HL-60 (cell line): ENCODE results near the gene FRAT1.

Source experiments
- DNase-seq, 2 experiments: peaks; one replicate each; pipeline ENCODE4 v3.0.0-alpha.2; 2010 to 2020; ENCODE audit warnings: low read depth in 1 of 2, low spot score in 1 of 2
- H3K27ac ChIP-seq: fragments of 250-450 bp; sonication (Bioruptor Pico); replicated peaks from 2 replicates; pipeline ENCODE4 v1.5.1; 2020; ENCODE audit warnings: mild to moderate bottlenecking, moderate library complexity
- H3K27me3 ChIP-seq: fragments of 250-450 bp; sonication (Bioruptor Pico); 2 replicates; pipeline ENCODE4 v1.5.1; 2021; ENCODE audit warnings: mild to moderate bottlenecking, moderate library complexity; ENCODE audit not compliant: insufficient read depth, poor library complexity, severe bottlenecking
- H3K4me3 ChIP-seq: replicated peaks from 2 replicates; pipeline ENCODE4 v1.5.1; 2011; ENCODE audit warnings: mild to moderate bottlenecking, control low read depth, low read length; ENCODE audit not compliant: insufficient read depth
- CTCF ChIP-seq: IDR thresholded peaks from one replicate; pipeline ENCODE4 v1.5.1; 2011; ENCODE audit warnings: low read length, control low read depth, inconsistent platforms; ENCODE audit not compliant: insufficient read depth
- GABPA ChIP-seq: IDR thresholded peaks from 2 replicates; pipeline ENCODE4 v1.6.1; 2012; ENCODE audit warnings: low read depth
- POLR2AphosphoS5 ChIP-seq: IDR thresholded peaks from 2 replicates; pipeline ENCODE4 v1.6.1; 2012; ENCODE audit warnings: low read depth
- SPI1 ChIP-seq: IDR thresholded peaks from 2 replicates; pipeline ENCODE4 v1.6.1; 2012; ENCODE audit warnings: low read depth, mild to moderate bottlenecking, borderline replicate concordance
- TF ChIP-seq, protein P1 (sequence below): IDR thresholded peaks from 2 replicates; pipeline ENCODE4 v1.6.1; 2012; ENCODE audit warnings: low read depth; ENCODE audit not compliant: insufficient replicate concordance

The FRAT1 gene

GRCh38 chr10:97291357-97292096 is 27.5 kb upstream of the FRAT1 start:
- Histone ChIP-seq H3K27ac (peak overlapping the region; percentile 95), H3K27me3 (no peaks in the 10 kb centered on the region), H3K4me3 (peak overlapping the region; percentile 71)
- peak in 1 of 2 experiments; percentile 16 for DNase-seq
- TF ChIP-seq, protein P1, sequence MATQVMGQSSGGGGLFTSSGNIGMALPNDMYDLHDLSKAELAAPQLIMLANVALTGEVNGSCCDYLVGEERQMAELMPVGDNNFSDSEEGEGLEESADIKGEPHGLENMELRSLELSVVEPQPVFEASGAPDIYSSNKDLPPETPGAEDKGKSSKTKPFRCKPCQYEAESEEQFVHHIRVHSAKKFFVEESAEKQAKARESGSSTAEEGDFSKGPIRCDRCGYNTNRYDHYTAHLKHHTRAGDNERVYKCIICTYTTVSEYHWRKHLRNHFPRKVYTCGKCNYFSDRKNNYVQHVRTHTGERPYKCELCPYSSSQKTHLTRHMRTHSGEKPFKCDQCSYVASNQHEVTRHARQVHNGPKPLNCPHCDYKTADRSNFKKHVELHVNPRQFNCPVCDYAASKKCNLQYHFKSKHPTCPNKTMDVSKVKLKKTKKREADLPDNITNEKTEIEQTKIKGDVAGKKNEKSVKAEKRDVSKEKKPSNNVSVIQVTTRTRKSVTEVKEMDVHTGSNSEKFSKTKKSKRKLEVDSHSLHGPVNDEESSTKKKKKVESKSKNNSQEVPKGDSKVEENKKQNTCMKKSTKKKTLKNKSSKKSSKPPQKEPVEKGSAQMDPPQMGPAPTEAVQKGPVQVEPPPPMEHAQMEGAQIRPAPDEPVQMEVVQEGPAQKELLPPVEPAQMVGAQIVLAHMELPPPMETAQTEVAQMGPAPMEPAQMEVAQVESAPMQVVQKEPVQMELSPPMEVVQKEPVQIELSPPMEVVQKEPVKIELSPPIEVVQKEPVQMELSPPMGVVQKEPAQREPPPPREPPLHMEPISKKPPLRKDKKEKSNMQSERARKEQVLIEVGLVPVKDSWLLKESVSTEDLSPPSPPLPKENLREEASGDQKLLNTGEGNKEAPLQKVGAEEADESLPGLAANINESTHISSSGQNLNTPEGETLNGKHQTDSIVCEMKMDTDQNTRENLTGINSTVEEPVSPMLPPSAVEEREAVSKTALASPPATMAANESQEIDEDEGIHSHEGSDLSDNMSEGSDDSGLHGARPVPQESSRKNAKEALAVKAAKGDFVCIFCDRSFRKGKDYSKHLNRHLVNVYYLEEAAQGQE: no peak
- no peak for TF ChIP-seq GABPA
- no peak for TF ChIP-seq CTCF
- no peak for TF ChIP-seq SPI1
- TF ChIP-seq POLR2AphosphoS5: no peak

DNA sequence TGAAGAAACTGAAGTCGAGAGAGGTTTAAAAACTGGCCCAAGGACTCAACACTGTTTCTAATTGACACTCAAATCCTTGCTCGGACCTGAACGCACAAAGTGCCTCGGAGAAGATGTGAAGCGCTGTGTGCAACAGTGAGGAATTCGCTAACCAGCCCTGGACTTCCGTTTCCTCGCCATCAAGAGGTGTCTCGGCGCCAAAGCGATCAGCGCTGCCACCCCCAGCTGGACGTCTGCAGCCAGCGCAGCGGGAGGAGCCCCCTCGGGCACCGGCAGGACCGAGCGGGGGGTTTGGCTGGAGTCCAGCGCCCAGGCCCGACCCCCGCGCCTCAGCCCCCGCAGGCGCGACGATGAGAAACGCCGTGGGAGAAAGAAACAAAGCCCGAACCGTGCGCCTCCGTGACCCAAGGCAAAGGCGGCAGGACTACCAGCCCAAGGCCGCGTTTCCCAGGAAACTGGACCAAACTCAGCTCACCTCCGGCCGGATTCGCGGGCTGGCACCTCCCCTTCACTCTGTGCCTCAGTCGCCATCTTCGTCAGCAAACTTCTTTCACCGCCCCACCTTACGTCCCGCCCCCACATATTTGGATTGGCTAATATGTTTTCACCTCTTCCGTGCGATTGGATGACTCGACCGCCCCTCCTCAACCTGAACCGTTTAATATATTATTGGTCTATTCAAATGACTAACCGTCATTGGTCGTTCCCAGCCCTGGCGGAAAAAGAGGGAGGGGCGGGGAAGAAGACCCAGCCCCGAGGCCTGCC is 26.8 kb upstream of the FRAT1 start, which contains the start of gene ARHGAP19:
Gene ARHGAP19, minus strand, starts transcription at position 541 of the 765 bp plus-strand sequence. Its CDS starts 10 bp downstream, at position 531.
- H3K4me3 ChIP-seq: peak within 1 kb of the TSS; percentile 71
- H3K27ac ChIP-seq: peak within 1 kb of the TSS; percentile 95
- no peaks in the 10 kb centered on the region for H3K27me3 ChIP-seq
- TF ChIP-seq, protein P1: no peak
- 0 out of 2 replicates have a peak, but pooled peaks have one; percentile 24 for TF ChIP-seq GABPA
- TF ChIP-seq POLR2AphosphoS5: peak; percentile 85; the same call in 1 of the 2 replicates
- TF ChIP-seq SPI1: peak; percentile 64; the same call in 1 of the 2 replicates
- DNase-seq: peak; percentile 94 to 99

GRCh38 chr10:97292862-97293198 is 26.2 kb upstream of the FRAT1 start:
- H3K4me3 ChIP-seq: no peak overlapping the region
- H3K27me3 ChIP-seq: no peaks in the 10 kb centered on the region
- DNase-seq: no peak
- no peak for TF ChIP-seq POLR2AphosphoS5
- no peak for TF ChIP-seq GABPA
- TF ChIP-seq, protein P1: no peak
- TF ChIP-seq SPI1: no peak
- no peak for TF ChIP-seq CTCF
- no peak overlapping the region for H3K27ac ChIP-seq
